Omental fat pad (tissue), 4 donors: ENCODE measurements around the gene ARHGAP45. TPM values are rescaled to one million over a fixed set of nuclear protein-coding genes. Genes with fewer than 3 reads are reported as not detected.

Experiments
- ATAC-seq: fragments of 150-250 bp; one replicate; pipeline ENCODE4 v1.9.1; 2016; ENCODE audit warnings: mild to moderate bottlenecking, moderate library complexity; ENCODE audit not compliant: low FRiP score
- DNase-seq: peaks from one replicate; pipeline ENCODE4 v3.0.0-alpha.2; 2019; ENCODE audit warnings: low spot score
- total RNA-seq, 4 donors: library from RNA; depleted of rRNA; stranded (reverse); fragments of >200 nt; gene quantifications; one replicate each; pipeline ENCODE4 v1.1.0, GENCODE V29; 2016
- TF ChIP-seq, protein P1 (sequence below), 3 donors: fragments of 450-650 bp; IDR thresholded peaks; one replicate each; pipeline ENCODE4 v1.5.1; 2016 to 2017; ENCODE audit warnings: antibody characterized with exemption in 3 of 3, mild to moderate bottlenecking in 3 of 3, moderate library complexity in 2 of 3

Gene ARHGAP45
- total RNA-seq, 4 donors from 2014 or later, result 21.4 to 97.6 (median 36.3) TPM

DNA sequence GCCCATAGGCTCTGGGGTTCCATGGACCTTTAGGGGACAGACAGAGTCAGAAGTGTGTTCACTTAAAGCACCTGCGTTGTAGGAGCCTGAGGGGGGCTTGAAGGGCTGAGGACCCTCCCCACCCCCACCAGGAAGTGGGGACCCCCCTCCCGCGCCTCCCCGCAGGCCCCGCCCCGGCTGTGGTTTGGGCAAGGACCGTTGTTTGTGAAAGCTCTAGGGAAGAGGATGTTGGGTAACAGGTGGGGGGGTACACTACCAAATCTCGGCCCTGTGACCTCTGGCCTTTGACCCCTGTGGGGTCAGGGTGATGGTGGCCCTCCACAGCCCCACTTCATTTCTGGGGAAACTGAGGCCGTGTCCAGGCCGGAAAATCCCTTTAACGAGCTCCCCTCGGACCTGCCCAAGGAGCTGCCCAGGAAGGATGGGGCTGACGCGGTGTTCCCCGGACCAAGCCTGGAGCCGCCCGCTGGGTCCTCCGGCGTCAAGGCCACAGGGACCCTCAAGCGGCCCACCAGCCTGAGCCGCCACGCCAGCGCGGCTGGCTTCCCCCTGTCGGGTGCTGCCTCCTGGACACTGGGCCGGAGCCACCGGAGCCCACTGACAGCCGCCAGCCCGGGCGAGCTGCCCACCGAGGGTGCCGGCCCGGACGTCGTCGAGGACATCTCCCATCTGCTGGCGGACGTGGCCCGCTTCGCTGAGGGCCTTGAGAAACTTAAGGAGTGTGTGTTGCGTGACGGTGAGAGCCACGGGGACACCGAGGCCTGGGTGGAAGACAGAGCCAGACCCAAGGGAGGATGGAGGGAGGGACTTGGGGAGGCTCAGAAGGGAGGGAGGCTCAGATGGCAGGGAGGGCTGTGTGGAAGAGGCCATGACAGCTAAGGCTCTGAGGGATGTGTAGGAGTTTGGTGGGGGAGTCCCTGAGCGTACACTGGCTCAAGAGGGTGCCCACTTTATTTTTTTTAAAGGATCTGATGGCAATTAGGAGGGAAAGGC lies 1.3 kb downstream of the ARHGAP45 start:
- ATAC-seq (no peak), DNase-seq (no peak)
- TF ChIP-seq, protein P1, sequence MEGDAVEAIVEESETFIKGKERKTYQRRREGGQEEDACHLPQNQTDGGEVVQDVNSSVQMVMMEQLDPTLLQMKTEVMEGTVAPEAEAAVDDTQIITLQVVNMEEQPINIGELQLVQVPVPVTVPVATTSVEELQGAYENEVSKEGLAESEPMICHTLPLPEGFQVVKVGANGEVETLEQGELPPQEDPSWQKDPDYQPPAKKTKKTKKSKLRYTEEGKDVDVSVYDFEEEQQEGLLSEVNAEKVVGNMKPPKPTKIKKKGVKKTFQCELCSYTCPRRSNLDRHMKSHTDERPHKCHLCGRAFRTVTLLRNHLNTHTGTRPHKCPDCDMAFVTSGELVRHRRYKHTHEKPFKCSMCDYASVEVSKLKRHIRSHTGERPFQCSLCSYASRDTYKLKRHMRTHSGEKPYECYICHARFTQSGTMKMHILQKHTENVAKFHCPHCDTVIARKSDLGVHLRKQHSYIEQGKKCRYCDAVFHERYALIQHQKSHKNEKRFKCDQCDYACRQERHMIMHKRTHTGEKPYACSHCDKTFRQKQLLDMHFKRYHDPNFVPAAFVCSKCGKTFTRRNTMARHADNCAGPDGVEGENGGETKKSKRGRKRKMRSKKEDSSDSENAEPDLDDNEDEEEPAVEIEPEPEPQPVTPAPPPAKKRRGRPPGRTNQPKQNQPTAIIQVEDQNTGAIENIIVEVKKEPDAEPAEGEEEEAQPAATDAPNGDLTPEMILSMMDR (IDR thresholded peaks at IDR 0.05), result no peak

DNA sequence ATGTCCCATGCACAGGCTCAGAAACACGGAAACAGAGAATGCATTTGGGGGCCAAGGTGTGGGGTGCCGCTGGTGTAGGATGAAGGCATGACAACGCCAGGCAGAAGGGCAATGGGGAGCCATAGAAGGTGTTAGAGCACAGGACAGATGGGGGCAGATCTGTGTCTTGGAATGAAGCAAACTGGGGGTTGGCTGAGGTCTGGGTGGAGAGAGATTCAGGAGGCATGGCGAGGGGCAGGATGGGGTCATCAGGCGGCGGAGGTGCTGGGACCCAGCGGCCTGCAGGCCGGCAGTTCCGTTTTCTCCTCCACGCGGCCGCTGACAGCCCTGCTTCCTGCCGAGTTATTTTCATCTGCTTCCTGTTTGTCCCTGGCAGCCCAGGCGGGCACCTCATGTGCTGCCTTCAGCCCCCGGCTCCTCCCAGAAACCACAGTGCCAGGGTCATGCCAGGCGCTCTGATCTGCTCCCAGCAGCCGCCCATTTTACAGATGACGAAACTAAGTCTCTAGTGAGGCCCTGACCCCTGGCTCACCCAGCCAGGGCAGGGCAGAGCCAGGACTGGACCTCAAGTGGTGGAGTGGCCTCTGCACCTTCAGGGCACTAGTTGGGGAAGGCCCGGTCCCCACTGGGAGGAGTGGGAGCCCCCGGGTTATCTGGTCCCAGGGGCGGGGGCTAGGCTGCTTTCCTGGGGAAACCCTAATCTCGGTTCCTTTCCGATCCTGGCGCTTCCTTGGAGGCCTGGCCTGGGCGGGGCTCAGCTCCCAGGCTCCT lies 2.2 kb downstream of the ARHGAP45 start:
- ATAC-seq, result no peak
- TF ChIP-seq, protein P1 (IDR thresholded peaks at IDR 0.05), result no peak
- no peak for DNase-seq

DNA sequence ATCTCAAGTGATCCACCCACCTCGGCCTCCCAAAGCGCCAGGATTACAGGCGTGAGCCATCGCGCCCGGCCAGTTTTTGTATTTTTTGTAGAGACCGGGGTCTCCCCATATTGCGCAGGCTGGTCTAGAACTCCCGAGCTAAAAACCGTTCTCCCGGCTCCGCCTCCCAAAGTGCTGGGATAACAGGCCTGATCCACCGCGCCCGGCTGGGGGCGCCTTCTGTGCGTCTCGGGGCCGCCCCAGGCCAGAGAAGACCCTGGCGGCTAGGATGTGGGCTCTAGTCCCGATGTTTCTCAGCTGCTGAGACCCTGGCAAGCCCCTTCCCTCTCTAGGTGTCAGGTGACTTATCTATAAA lies 3.6 kb downstream of the ARHGAP45 start:
- TF ChIP-seq, protein P1 (IDR thresholded peaks at IDR 0.05), result no peak
- DNase-seq (no peak), ATAC-seq (no peak)

DNA sequence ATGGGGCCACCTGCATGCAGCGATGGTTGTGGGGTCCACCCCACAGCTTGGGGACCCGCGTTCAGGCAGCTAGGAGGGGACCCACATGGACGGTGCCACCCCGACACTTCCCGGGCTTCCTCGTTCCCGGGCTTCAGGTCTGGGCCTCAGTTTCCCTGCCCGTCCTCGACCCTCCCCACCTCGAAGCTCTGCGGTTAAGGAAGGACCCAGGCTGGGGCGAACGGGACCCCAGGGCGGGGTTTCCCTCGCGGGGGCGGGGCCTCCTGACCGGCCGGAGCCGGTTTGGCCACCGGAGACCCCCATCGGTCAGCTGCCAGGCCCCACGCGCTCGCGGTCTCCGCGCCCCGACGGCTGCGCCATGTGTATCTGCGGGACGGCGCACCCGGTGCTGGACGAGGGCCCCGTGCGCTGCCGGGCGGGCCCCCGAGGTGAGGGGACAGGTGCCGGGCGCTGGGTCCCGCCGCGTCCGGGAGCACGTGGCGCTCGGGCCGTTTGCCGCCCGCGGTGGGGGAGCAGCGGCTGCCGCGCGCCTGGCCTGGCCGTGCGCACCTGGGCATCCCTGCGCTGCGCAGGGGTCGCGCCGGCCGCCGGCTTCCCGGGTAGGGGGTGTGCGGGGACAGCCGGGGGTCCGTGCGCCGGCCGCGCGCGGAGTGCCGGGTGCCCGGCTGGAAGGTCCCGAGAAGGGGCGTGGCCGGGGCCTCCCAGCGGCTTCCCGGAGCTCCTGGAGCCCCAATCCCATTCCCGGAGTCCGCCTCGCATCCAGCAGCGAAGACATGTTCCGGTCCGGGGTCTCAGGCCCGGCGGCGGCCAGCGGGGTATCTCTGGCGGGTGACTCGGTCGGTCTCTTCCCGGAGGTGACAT lies 4.2 kb downstream of the ARHGAP45 start:
- TF ChIP-seq, protein P1 (IDR thresholded peaks at IDR 0.05), result no peak
- DNase-seq (no peak), ATAC-seq (no peak)

DNA sequence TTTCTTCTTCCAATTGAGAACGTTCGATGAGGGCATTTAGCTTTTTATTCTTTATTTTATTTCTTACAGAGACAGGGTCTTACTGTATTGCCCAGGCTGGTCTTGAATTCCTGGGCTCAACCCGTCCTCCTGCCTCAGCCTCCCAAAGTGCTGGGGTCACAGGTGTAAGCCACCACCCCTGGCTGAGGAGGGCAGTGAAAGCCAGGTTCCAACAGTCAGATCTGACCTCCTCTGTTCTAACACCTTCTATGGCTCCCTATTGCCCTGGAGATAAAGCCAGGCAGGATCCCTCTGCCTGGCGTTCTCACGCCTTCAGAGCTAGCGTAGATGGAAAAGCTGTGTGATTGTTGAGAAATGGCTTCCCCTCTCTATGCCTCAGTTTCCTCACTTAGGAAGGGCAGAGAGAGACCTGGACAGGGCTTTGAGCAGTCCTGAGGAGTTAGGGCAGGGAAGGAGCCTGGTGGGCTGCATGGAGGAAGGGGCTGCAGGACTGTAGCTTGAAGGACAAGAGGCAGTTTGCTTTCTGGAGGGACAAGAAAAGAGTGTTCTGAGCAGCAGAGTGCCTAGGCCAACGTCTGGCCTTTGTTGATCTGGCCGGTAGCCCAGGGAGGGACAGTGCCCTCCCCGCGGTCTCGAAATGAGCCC lies 5.5 kb downstream of the ARHGAP45 start:
- TF ChIP-seq, protein P1 (IDR thresholded peaks at IDR 0.05), result no peak
- DNase-seq, result no peak
- ATAC-seq, result no peak
